Renal cortex interstitium (tissue), 11 donors: ENCODE measurements around the gene USP9X. TPM values are rescaled to one million over a fixed set of nuclear protein-coding genes. Genes with fewer than 3 reads are reported as not detected.
"Not testable (repeated sequence)": the region's sequence is repeated elsewhere in the genome, so short reads cannot be mapped to it uniquely, and the experiment has no call there.

ENCODE experiments used
- DNase-seq, 11 donors: peaks; one replicate each; pipeline ENCODE4 v3.0.0-alpha.2; 2013; ENCODE audit warnings: low read depth in 9 of 11, low spot score in 4 of 11; ENCODE audit errors: extremely low read depth in 1 of 11
- polyA plus RNA-seq, 3 donors: library from polyadenylated mRNA; unstranded; fragments of 120-200 nt; gene quantifications; one replicate each; pipeline ENCODE4 v1.2.1, GENCODE V29; 2013; ENCODE audit not compliant: insufficient read length in 3 of 3

The USP9X gene
- polyA plus RNA-seq, 3 donors = 67.1 to 75.1 (median 74.2) TPM

DNA sequence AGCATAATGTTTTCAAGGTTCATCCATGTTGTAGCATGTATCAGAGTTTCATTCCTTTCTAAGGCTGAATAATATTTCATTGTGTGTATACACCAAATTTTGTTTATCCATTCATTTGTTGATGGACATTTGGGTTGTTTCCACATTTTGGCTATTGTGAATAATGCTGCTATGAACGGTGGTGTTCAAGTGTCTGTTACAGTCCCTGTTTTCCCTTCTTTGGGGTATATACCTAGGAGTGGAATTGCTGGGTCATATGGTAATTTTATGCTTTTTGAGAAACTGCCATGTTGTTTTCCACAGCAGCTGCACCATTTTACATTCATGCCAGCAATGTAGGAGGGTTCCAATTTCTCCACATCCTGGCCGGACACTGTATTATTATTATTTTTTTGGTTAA is 3.4 kb upstream of the USP9X start:
- no peak for DNase-seq

DNA sequence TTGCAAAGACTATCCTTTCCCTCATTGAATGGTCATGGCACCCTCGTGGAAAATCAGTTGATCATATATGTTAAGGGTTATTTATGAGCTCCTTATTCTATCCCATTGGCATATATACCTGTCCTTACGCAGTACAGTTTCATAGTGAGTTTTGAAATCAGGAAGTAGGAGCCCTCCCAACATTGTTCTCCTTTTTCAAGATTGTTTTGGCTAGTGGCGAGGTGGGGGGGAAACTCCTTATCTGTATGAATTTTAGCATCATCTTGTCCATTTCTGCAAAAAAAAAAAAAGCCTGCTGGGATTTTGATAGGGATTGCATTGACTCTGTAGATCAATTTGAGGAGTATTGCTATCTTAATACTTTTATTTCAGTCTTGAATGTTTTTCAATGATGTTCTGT is 2.5 kb upstream of the USP9X start:
- no peak for DNase-seq

- peak; percentile 77 to 95 (median 87) for DNase-seq
Observed at GRCh38 chrX:41084044-41084892, 977 bp upstream of the USP9X start.

- DNase-seq = peak in 3 of 11 donors; percentile 28 to 51 (median 46)
Observed at GRCh38 chrX:41085512-41085877, 250 bp downstream of the USP9X start.

GRCh38 chrX:41085878-41086626 is 807 bp downstream of the USP9X start:
- DNase-seq = peak in 7 of 11 donors; percentile 33 to 57 (median 49)

- DNase-seq = peak in 2 of 11 donors; percentile 46 to 57
Observed at GRCh38 chrX:41086627-41086932, 1.3 kb downstream of the USP9X start.

DNA sequence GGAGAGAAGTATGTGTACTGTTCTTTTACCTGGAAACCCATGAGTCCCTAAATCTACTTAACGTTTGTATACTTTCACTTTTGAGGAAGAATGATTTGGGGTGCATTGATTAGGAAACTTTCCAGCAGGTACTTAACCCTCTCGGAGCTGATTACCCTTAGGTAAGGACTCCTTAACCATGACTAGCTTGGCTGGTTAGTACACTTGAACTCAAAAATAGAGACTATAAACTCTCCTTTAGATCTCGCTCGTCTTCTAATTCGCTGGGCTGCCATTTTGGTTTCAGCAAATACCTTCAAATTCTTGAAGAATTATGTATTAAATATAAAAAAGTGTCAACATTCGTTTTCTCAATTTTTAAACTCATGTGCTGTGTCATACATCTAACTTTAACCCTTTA is 2.0 kb downstream of the USP9X start:
- DNase-seq = no peak

DNA sequence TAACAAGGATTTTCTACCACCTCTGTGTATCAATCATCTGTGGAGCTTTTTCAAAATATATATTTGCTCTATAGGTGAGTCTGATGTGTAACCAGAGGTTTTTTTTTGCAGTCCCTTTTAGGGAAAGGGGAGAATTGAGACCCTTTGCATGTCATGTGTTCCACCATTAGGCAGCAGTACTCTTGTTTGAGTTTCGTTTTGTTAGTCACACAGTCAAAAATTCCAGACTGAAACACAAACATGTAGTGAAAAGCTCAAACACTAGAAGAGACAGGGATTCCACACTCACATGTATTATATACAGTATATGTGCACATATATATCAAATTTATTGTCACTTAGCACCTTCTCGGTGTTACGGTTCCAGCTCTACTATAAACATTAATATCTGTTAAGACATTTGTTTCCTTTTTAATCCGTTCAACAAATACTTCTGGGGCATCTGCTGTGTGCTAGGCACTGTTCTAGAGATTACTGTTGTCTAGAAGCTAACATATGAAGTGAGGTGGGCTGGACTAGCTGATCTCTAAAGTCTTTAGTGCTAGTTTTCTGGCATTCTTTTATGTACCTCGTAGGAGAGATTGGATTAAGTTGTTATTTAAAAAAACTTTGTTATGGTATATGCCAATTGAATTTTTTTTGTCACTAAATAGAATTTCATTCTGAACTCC is 5.5 kb downstream of the USP9X start:
- no peak for DNase-seq

- no peak for DNase-seq
Observed at GRCh38 chrX:41092776-41093175, 7.5 kb downstream of the USP9X start.

- no peak for DNase-seq
Observed at GRCh38 chrX:41095174-41095573, 9.9 kb downstream of the USP9X start.

DNA sequence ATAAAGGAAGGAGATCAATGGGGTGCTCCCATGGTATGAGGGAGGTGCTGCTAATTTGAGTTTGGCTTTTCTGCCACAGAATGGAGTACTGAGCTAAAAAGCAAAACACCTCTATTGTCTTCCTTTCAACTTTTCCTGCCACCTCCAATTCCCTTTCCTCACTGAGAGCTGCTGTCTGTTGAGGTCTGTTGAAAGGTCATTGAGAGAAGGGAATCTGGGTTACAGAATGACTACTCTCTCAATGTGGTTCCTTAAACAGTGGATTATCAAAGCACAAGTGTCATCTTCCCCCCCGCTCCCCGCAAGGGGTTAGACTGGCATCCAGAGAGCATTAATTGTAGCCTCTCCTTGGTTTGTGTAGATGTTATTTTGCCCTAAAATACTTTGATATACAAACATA is 10.7 kb downstream of the USP9X start:
- no peak for DNase-seq

DNA sequence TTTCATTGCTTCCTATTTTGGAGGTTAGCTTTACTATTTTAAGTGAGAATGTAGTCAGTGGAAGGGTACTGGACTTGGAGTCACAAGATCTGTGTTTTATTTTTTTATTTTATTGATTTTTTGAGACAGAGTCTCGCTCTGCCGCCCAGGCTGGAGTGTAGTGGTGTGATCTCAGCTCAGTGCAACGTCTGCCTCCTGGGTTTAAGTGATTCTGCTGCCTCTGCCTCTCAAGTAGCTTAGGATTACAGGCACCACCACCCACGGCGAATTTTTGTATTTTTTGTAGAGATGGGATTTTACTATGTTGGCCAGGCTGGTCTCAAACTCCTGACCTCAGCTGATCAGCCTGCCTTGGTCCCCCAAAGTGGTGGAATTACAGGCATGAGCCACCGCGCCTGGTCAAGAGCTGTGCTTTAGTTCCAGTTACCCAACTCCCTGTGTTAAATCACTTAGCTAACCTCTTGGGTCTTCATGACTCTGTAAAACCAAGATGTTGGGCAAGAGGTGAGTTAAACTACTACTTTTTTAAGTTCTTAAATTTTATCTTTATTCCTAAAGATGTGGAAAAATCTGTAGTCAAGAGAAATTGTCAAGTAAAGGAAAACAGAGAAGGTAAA is 11.2 kb downstream of the USP9X start:
- DNase-seq = no peak

GRCh38 chrX:41097326-41097725 is 12.1 kb downstream of the USP9X start:
- DNase-seq = no peak

DNA sequence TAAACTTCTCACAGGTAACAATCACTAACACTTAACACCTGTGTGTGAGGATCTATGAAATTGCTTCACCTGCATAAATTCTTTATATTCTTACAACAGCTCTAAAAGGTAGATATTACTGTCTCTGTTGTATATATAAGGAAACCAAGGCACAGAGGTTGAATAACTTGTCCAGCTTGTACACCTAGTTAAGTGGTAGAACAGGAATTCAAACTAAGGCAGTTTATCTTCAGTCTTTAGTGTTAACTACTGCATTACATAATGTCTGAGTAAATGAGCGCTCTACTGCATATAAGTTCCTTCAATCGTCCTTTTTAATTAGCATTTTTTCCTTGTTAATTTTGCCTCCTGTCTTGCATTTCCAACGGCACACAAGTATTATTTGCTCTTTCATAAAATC is 15.0 kb downstream of the USP9X start:
- no peak for DNase-seq

DNA sequence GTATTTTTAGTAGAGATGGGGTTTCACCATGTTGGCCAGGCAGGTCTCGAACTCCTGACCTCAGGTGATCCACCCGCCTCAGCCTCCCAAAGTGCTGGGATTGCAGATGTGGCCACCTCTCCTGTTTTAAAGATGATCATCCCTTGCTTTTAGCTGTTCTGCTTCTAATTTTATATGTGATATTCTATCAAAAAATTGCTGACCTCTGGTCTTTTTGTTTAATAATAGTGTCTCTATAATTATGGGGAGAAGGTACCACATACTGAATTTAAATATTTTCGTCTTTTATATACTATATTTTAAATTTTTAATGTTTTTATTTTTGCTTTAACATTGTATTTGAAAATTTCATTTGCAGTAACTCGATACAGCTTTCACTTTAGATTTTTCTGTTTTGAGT is 15.6 kb downstream of the USP9X start:
- DNase-seq = no peak

- DNase-seq = no peak
Observed at GRCh38 chrX:41105005-41105404, 19.8 kb downstream of the USP9X start.

GRCh38 chrX:41106257-41106656 is 21.0 kb downstream of the USP9X start:
- DNase-seq = not testable (repeated sequence)

- no peak for DNase-seq
Observed at GRCh38 chrX:41108007-41108406, 22.8 kb downstream of the USP9X start.

- DNase-seq = no peak
Observed at GRCh38 chrX:41108463-41109205, 23.4 kb downstream of the USP9X start.
